GM18951 (cell line): ENCODE data around the gene TLE5.

Experiments
- POLR2A ChIP-seq: IDR thresholded peaks from 4 replicates; pipeline ENCODE4 v1.6.1; 2011; ENCODE audit warnings: mild to moderate bottlenecking; ENCODE audit not compliant: insufficient read length, insufficient read depth; ENCODE audit errors: extremely low read depth
- in situ Hi-C: fragments of 300-500 bp; cut with MboI; formaldehyde crosslinking; loops from one replicate; pipeline ENCODE4 v1.12.0; 2022; ENCODE audit warnings: low sequenced_read_pairs, mixed read lengths, inconsistent platforms; ENCODE audit not compliant: unreplicated experiment

Gene TLE5

DNA sequence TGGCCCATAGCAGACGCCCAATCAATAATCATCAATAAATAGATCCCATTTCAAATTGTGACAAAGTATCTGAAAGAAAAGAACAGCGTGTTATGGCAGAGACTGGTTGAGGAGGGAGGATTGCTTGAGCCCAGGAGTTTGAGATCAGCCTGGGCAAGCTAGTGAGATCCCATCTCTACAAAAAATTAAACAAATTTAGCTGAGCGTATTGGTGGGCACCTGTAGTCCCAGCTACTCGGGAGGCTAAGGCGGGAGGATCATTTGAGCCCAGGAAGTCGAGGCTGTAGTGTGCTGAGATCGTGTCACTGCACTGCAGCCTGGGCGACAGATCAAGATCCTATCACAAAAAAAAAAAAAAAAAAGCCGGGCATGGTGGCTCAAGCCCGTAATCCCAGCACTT, 25.5 kb upstream of the TLE5 start:
- in situ Hi-C loops, result no loop called here
- TF ChIP-seq POLR2A, result no peak

DNA sequence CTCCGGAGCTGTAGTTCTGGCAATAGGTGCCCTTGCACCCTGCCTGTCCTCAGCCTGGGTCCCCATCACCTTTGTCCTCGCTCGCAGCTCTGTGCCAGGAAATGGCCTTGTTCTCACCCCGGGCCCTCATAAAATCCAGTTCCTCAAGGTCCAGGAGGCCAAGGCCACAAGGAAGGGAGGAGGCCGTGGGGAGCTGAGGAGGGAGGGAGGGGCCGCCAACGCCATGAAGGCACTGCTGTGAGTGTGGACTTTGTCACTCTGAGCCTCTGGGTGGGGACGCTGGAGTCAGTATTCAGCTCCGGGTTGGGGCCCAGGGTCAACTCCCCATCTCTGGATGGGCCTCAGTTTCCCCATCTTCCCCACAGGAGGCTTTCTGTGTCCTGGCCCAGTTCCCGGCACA, 22.6 kb upstream of the TLE5 start:
- in situ Hi-C loops, result no loop called here

DNA sequence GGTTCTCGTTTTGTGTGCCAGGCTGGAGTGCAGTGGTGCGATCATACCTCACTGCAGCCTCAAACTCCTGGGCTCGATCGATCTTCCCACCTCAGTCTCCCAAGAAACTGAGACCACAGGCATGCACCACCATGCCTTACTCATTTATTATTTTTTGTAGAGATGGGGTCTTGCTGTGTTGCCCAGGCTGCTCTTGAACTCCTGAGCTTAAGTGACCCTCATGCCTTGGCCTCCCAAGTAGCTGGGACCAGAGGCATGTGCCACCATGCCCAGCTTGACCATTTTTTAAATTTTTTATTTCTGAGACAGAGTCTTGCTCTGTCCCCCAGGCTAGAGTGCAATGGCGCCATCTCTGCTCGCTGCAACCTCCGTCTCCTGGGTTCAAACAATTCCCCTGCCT, 21.7 kb upstream of the TLE5 start:
- TF ChIP-seq POLR2A, result no peak
- in situ Hi-C loops, result no loop called here

More for the DNA sequence above, 22.6 kb upstream of the TLE5 start:
- no peak for TF ChIP-seq POLR2A

GRCh38 chr19:3082331-3082730, 20.0 kb upstream of the TLE5 start:
- TF ChIP-seq POLR2A, result no peak
- in situ Hi-C loops, result no loop called here

DNA sequence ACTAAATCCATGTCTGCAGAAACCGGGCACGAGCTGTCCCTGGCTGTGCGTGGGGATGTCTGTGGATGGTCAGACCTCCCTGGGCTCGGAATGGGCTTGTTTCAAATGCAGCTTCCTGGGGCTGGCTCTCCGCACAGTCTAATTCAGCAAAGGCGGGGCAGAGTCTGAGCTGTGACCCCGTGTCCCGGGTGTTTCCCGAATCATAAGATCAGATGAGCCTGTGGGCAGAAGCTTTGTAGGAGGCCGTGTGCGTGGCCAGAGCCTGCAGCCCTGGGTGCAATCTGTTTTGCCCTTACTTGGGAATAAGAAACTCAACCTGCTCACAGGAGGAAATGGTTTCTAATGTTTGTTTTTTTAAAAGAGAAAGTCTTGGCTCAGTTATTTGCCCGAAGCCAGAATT, 18.0 kb upstream of the TLE5 start:
- no peak for TF ChIP-seq POLR2A
- in situ Hi-C loops, result no loop called here

- no peak for TF ChIP-seq POLR2A
- in situ Hi-C loops, result no loop called here
These were observed 17.3 kb upstream of the TLE5 start for GRCh38 chr19:3079578-3079977.

DNA sequence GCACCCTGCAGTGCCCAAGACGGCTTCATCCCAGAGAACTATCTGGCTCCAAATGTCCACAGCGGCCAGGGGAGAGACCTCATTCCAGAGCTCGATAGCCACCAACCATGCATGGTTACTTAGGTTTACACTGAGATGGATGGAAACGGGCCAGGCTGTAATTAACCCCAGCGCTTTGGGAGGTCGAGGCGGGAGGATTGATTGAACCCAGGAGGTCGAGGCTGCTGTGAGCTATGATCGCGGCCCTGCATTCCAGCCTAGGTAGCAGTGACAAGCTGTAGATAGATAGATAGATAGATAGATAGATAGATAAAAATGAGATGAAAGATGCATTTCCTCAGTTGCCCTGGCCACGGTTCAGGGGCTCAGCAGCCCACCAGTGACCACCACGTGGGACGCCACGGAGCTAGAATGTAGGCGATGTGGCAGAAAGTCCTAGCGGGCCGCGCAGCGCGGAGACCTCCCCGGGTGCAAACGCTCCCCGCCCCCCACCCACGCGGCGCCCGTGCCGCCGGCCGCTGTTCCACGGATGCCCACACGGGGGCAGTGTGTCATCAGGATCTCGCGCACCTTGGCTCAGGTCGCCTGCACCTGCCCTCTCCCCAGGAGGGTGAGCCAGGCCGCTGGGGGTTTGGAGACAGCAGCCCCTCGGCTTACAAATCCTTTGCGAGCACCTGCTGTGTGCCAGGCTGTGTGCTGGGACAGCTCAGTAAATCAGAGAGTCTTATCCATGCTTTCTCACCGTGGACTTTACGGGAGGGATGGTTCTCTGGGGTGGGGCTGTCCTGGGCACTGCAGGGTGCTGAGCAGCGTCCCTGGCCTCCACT, 13.5 kb upstream of the TLE5 start:
- no peak for TF ChIP-seq POLR2A
- in situ Hi-C loops, result no loop called here

DNA sequence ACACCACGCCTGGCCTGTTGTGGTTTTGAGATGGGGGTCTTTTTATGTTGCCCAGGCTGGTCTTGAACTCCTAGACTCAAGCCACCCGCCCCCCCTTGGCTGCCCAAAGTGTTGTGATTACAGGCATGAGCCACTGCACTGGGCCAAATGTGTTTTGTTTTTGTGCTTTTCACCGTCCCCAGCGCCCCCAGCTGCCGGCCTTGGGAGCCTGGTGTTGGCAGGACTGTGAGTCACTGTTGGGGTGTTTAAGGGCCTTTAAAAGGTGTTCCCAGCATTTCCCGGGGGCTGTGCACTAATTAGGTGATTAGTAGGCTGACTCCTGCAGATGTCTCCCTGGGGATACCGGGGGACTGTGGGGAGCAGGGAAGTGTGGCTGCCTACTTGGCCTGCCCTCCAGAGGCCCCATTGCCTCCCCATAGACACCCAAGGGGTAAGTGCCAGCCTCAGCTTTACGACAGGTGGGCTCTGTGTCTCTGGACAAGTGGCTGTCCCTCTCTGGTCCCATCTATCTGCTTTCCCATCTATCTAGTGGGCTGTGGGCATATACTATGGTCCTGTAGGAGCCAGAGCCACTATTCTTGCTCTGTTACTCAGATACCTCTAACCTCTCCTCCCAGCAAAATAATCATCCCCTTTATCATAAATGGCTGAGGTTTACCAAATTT, 11.8 kb upstream of the TLE5 start:
- TF ChIP-seq POLR2A, result no peak
- in situ Hi-C loops, result no loop called here

DNA sequence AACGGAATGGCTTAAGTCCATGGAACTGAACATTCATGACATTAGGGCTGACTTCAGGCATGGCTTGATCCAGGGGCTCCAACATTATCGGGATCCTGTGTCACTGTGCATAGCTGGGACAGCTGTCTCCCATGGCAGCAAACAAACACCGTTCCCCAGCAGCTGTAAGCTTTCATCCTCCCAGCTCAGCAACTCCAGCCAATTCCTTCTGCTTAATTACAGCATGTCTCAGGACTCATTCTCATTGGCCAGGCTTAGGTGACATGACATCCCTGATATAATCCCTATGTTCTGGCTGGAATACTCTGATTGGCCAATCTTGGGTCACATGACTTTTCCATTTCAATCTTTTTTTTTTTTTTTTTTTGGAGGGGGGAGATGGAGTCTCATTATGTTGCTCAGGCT, 10.9 kb upstream of the TLE5 start:
- no peak for TF ChIP-seq POLR2A
- in situ Hi-C loops, result no loop called here

DNA sequence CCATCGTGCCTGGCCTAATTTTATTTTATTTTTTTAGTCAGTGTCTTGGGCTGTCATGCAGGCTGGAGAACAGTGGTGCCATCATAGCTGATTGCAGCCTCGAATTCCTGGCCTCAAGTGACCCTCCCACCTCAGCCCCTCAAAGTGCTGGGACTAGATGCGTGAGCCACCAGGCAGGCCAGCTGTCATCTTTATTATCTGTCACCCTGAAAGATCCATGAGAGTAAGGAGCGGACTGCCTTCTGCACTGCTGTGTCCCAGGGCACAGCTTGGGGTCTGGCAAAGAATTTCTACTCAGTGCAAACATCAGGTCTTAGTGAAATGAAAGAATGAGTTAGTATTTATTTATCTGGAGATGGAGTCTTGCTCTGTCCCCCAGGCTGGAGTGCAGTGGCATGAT, 9.5 kb upstream of the TLE5 start:
- TF ChIP-seq POLR2A, result no peak
- in situ Hi-C loops, result no loop called here

GRCh38 chr19:3068071-3068470, 5.8 kb upstream of the TLE5 start:
- TF ChIP-seq POLR2A, result no peak
- in situ Hi-C loops, result no loop called here

GRCh38 chr19:3067563-3067962, 5.3 kb upstream of the TLE5 start:
- in situ Hi-C loops, result no loop called here
- TF ChIP-seq POLR2A, result no peak

GRCh38 chr19:3066482-3067049, 4.3 kb upstream of the TLE5 start:
- TF ChIP-seq POLR2A, result no peak
- in situ Hi-C loops, result no loop called here
